Skeletal muscle satellite cell (primary cell): ENCODE results near the gene GALT. TPM values are rescaled to one million over a fixed set of nuclear protein-coding genes. Genes with fewer than 3 reads are reported as not detected.
A peak's percentile ranks its signal among the peaks of the same experiment; 100 is the strongest.

Experiments used
- H3K27me3 ChIP-seq: 2 replicates; pipeline ENCODE4 v1.7.0; 2013; ENCODE audit warnings: low read length; ENCODE audit not compliant: control insufficient read depth, insufficient read depth
- H3K36me3 ChIP-seq: 2 replicates; pipeline ENCODE4 v1.7.0; 2013; ENCODE audit warnings: mild to moderate bottlenecking, control low read depth, low read length; ENCODE audit not compliant: insufficient read depth
- H3K4me1 ChIP-seq: 2 replicates; pipeline ENCODE4 v1.7.0; 2013; ENCODE audit warnings: low read length; ENCODE audit not compliant: control insufficient read depth, insufficient read depth
- H3K4me2 ChIP-seq: 2 replicates; pipeline ENCODE4 v1.7.0; 2013; ENCODE audit warnings: mild to moderate bottlenecking, low read length
- H3K4me3 ChIP-seq: 2 replicates; pipeline ENCODE4 v1.7.0; 2013; ENCODE audit warnings: low read length
- H3K9ac ChIP-seq: 2 replicates; pipeline ENCODE4 v1.7.0; 2013; ENCODE audit warnings: mild to moderate bottlenecking, low read depth, low read length, moderate library complexity
- H3K9me3 ChIP-seq: replicated peaks from 2 replicates; pipeline ENCODE4 v1.7.0; 2013; ENCODE audit warnings: mild to moderate bottlenecking, control low read depth, low read length
- total RNA-seq: library from RNA; depleted of rRNA; stranded (reverse); fragments of >200 nt; gene quantifications from 2 replicates; pipeline ENCODE4 v1.2.3, GENCODE V29; 2012; rRNA removed

GALT gene
- 14.0 and 17.0 TPM in 2 replicates for total RNA-seq

DNA sequence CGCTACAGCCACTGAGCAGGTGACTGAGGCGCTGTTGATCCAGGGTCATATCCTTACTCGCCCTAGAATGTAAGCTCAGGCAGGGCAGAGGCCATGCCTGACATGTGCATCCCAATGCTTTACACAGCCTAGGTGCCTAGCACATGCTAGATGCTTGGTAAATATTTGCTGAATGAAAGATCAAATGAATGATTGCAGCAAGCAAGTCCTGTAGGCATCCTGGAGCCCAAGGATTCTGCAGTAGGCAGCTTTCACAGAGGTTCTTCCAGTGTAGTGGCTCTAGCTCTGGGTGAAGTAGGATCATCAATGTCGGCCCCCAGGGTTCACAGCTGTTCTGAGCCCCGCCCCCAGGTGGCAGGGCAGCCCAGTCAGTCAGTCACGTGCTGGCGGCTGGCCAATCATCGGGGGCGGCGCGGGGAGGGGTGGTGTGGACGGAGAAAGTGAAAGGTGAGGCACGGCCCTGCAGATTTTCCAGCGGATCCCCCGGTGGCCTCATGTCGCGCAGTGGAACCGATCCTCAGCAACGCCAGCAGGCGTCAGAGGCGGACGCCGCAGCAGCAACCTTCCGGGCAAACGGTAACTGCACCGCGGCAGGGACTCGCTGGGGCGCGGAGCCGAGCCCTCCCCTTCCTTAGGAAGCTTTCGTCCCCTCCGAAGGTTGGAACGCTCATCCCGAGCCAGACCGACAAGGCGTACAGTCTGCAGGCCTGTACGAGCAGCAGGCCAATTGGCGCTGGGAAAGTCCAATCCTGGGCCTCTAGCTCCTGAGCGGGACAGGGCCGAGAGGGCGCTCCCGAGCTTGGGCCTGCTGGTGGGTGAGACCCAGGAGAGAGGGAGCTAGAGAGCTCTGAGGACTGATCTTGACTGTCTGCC is at the start of gene GALT:
TSS of gene GALT (plus strand) at position 465 of the 873 bp plus-strand sequence. CDS start at position 495, 30 bp downstream.
- Histone ChIP-seq H3K9me3 (no peaks in the 10 kb centered on the region), H3K36me3 (peaks cover 20% of the 10 kb centered on the region), H3K27me3 (no peaks in the 10 kb centered on the region), H3K9ac (peak within 1 kb of the TSS; percentile 92), H3K4me1 (peaks cover 23% of the 10 kb centered on the region), H3K4me2 (peak within 1 kb of the TSS; percentile 96), H3K4me3 (peak within 1 kb of the TSS; percentile 93)

DNA sequence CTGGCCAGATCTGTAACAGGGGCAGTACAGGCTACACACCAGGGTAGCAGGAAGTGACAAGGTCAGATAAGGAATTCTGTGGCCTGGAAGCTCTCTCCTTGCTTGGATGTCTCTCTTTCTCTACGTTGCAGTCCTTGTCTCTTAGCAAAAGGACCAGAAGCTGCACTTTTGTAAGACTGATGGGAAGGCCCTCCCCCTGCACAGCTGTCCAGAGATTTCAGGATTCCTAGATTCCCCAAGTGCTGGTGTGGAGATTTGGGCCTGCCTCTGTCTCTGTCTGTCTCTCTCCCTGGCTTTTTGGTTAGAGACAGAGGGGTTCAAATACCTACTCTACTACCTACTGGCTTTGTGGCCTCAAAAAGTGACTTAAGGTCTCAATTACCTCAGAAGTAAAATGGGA is 46.9 kb upstream of the GALT start:
- no peaks in the 10 kb centered on the region for H3K4me1 ChIP-seq
- H3K36me3 ChIP-seq, result no peaks in the 10 kb centered on the region
- no peaks in the 10 kb centered on the region for H3K9me3 ChIP-seq
- peaks cover 66% of the 10 kb centered on the region for H3K27me3 ChIP-seq
- H3K9ac ChIP-seq, result no peak overlapping the region
- H3K4me2 ChIP-seq, result no peak overlapping the region
- H3K4me3 ChIP-seq, result no peak overlapping the region

DNA sequence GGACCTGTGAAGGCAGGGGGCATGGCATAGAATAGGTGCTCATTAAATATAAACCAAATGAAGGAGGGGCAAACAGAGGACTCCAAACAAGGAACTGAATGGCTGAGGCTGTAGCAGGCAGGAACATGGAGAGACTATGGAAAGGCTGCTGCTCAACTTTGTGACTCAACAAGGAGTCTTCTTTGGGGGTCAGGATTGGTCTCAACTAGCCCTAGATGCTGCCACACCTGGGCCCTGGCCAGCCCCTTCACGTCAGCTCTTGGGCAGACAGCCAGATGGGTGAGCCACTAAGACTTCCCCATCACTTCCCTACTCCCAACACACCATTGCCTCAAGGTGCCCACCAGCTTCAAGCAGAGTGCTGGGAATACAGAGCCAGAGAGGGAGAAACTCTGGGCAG is 45.6 kb upstream of the GALT start:
- Histone ChIP-seq H3K9me3 (no peaks in the 10 kb centered on the region), H3K9ac (no peak overlapping the region), H3K36me3 (no peaks in the 10 kb centered on the region), H3K27me3 (peaks cover 69% of the 10 kb centered on the region), H3K4me3 (no peak overlapping the region), H3K4me1 (no peaks in the 10 kb centered on the region), H3K4me2 (no peak overlapping the region)

DNA sequence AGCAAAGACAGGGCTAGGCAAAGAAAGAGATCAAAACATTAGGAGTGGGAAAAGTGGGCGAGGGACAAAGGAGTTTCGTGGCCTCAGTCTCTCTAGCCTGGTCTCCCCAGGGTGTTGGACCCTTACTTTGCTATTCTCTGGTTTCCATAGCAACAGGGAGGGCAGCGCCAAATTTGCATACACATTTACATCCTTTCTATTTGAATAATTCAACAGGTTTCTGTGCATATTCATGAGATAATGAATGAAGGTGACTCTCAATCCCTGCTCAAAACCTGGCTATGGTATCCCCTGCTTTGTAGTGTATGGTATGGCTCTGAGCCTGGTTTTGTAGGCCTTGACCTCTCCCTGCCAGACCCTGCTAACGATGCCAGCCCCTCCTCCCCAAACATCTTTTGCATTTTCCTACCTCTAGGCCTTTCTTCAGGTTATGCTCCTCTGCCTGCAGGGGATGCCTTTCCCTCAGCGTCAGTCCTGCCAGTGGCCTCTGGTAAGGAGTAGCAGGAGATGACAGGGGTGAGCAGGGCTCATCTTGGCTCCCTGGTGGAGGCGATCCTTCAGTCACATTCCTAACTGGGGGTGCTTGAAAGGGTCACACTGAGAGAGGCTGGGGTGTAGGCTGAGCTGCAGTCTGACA is 44.4 kb upstream of the GALT start:
- no peaks in the 10 kb centered on the region for H3K9me3 ChIP-seq
- peaks cover 59% of the 10 kb centered on the region for H3K27me3 ChIP-seq
- no peak overlapping the region for H3K4me3 ChIP-seq
- H3K4me1 ChIP-seq, result no peaks in the 10 kb centered on the region
- H3K9ac ChIP-seq, result no peak overlapping the region
- H3K36me3 ChIP-seq, result no peaks in the 10 kb centered on the region
- no peak overlapping the region for H3K4me2 ChIP-seq

DNA sequence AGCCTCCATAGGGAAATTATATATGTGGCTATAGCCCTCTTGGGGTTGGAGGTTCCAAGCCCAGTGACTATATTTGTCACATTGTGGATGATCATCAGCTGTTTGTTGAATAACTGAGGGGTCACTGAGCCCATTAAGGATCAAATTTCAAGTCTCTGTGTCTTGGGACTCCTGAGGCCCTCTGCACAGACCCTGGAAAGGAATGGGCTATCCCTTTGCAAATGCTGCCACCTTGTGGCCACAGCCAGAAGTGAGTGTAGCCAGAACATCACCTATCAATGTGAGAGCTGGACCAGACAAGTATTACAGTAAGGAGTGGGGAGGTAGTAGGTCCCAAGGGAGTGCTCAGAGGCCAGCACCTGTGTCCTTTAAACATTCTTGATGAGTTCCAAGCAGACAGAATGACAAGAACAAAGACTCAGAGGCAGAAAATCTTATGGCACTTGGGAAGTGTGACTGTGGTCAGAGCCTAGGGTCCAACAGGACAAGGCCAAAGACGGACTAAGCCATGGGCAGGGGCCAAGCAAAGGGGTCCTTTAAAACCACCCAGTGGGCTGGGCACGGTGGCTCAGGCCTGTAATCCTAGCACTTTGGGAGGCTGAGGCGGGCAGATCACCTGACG is 42.8 kb upstream of the GALT start:
- Histone ChIP-seq H3K4me3 (no peak overlapping the region), H3K4me2 (no peak overlapping the region), H3K27me3 (peaks cover 53% of the 10 kb centered on the region), H3K9ac (no peak overlapping the region), H3K4me1 (no peaks in the 10 kb centered on the region), H3K9me3 (no peaks in the 10 kb centered on the region), H3K36me3 (no peaks in the 10 kb centered on the region)

DNA sequence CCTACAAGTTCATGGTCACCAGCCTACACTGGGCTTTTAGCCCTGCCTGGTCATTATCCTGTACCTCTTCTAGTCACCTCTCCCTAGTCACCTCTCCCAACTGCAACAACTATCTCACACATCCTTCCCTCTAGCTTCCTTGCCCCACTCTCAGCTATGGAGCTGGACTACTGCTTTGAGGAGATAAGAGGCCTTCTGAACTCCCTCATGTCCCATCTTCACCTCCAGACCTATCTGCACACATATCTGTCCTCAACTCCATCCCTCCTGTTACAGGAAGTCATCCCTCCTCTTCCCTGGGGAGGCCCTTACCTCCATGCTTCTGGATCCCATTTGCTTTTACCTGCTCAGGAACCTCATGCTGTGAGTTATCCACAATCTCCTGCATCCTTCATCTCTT is 40.3 kb upstream of the GALT start:
- Histone ChIP-seq H3K36me3 (no peaks in the 10 kb centered on the region), H3K27me3 (peaks cover 31% of the 10 kb centered on the region), H3K4me3 (no peak overlapping the region), H3K4me2 (no peak overlapping the region), H3K4me1 (peaks cover 8% of the 10 kb centered on the region), H3K9me3 (no peaks in the 10 kb centered on the region), H3K9ac (no peak overlapping the region)

DNA sequence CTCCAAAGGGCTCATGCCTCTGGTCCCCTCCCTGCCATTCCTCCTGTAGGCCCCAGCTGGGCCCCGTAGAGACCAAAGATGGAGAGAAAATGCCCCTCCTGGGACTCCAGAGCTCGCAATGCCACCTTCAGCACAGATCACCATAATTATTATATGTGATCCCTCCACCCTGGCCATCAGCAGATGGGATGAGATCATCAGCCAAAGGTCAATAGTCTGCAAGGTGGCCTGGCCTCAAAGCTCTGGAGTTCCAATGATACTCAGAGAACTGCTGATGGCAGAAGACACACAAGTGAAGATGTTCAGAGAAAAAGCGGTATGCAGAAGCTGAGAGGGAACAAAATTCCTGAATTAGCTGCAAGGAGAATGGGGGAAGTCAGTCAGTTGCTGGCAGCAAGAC is 39.6 kb upstream of the GALT start:
- no peak overlapping the region for H3K4me3 ChIP-seq
- no peaks in the 10 kb centered on the region for H3K9me3 ChIP-seq
- no peak overlapping the region for H3K9ac ChIP-seq
- no peak overlapping the region for H3K4me2 ChIP-seq
- peaks cover 24% of the 10 kb centered on the region for H3K27me3 ChIP-seq
- H3K36me3 ChIP-seq, result no peaks in the 10 kb centered on the region
- peaks cover 10% of the 10 kb centered on the region for H3K4me1 ChIP-seq

DNA sequence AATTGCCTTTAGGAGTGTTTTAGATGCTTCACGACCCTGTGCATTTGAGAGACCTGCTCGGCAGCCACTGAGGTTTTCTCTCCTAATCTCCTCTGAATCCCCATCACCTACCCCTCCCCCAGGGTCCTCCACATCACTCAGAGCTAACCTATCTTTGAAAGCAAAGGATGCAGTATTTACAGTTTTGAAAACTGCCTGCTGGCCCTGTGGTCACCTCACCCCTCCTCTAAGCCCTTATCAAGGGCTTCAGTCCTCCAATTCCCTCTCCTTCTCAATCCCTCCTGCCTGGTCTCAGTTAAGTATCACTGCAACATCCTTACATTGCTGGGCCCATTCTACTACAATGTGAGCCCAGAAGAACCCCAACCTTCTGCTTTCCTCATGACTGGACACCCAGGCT is 39.1 kb upstream of the GALT start:
- H3K4me2 ChIP-seq, result no peak overlapping the region

DNA sequence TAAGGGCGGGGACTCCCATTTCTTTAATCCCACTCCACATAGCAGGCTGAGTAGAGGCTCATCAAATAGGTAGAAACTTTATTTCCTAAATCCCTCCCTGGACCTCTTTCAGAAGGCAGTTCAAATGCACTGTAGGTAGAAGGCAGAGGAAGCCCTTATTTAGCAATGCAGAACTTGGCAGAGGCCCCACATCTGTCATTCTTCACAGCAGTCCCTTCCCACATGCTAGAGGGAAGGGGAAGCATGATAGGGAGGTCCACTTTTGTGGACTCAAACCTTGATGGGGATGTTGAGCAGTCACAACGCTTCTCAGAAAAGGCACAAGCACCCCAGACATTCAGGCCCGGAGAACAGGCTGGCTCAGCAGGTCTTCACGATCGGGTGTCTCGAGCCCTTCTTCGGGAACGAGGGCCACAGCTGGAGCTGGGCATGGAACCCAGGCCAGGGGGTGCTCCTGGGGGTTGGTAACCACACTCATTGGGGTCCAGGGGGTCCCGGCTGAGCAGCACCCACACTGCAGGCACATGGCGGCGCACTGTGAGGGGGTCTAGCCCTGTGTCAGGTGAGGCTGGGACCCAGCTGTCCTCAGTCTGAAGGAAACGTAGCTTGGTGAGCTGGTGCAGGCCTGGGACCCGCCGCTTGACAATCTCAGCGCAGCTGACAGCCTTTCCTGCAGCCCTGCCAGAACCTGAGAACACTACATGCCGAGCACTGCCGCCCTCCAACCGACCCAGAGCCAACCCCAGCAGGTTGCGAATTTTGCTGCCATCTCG is 35.9 kb upstream of the GALT start:
- Histone ChIP-seq H3K9ac (no peak overlapping the region), H3K4me1 (peaks cover 21% of the 10 kb centered on the region), H3K36me3 (peaks cover 5% of the 10 kb centered on the region), H3K27me3 (peaks cover 4% of the 10 kb centered on the region), H3K4me3 (peak overlapping the region; percentile 90), H3K9me3 (no peaks in the 10 kb centered on the region), H3K4me2 (peak overlapping the region; percentile 96)

More for the DNA sequence above, 39.1 kb upstream of the GALT start:
- Histone ChIP-seq H3K9me3 (no peaks in the 10 kb centered on the region), H3K9ac (no peak overlapping the region), H3K4me3 (no peak overlapping the region), H3K4me1 (peaks cover 13% of the 10 kb centered on the region), H3K27me3 (peaks cover 20% of the 10 kb centered on the region), H3K36me3 (no peaks in the 10 kb centered on the region)

DNA sequence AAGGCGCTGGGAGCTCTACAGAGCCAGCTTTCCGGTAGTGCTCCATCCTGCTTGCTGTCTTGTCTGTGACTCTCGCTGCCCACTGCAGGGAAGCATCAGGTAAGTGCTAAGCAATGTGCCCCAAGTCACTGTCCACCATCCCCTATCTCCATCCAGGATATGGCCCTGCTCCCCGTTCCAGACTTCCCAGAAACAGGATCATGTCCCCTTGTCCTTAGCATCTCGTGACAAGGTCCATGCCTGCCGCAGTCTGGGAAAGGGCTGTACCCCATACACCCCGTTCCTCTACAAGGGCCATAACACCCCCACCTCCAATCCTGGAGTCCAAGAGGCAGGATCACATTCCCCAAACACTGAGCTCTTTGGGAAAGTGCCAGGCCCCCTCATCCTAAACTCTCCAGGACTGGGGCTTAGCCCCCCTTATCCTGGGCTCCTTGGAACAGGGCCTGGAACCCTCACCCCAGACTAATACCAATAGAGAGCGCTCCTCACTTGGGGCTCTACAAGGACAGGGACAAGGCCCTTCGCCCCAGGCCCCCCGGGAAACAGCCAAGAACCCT is 35.1 kb upstream of the GALT start:
- H3K4me2 ChIP-seq, result peak overlapping the region; percentile 96
- H3K4me1 ChIP-seq, result peaks cover 21% of the 10 kb centered on the region
- H3K9me3 ChIP-seq, result no peaks in the 10 kb centered on the region
- H3K4me3 ChIP-seq, result peak overlapping the region; percentile 90
- H3K27me3 ChIP-seq, result no peaks in the 10 kb centered on the region
- H3K36me3 ChIP-seq, result peaks cover 6% of the 10 kb centered on the region
- H3K9ac ChIP-seq, result peak overlapping the region; percentile 96
